Measurements from ENCODE around the gene PTGER1.

- no peak for TF ChIP-seq CTCF (conservative IDR thresholded peaks at IDR 0.05; ENCODE audit: low read depth, low read length)
- no peak for TF ChIP-seq EZH2 (IDR thresholded peaks at IDR 0.05; ENCODE audit: low read length, unreplicated experiment)
Observed at GRCh38 chr19:14476327-14476672, 1.1 kb upstream of the PTGER1 start.
